ENCODE measurements around the gene MAPK1. TPM values are rescaled to one million over a fixed set of nuclear protein-coding genes. Genes with fewer than 3 reads are reported as not detected.

The MAPK1 gene
- total and polyA plus RNA-seq, 2 donors (not counting 3 experiments of a cell fraction or from before 2014, with no cell fraction given), result 50.9 to 163 TPM

GRCh38 chr22:21855676-21856075 lies 11.8 kb downstream of the MAPK1 start:
- CTCF ChIA-PET, result interaction anchor here (1.1 kb wide), 1 partner anchor 12 kb away, joined by 4 read pairs; the partner anchor contains the start of gene MAPK1

More at GRCh38 chr22:21855676-21856075, 11.8 kb downstream of the MAPK1 start:
- TF ChIP-seq FOS (IDR thresholded peaks at IDR 0.05; ENCODE audit: borderline replicate concordance, insufficient read depth, low read length) (no peak), EZH2 (IDR thresholded peaks at IDR 0.05; ENCODE audit: borderline replicate concordance, low read depth, low read length, severe bottlenecking) (no peak), CTCF (IDR thresholded peaks at IDR 0.05; ENCODE audit: extremely low read depth in 1 of 2, insufficient read depth in 1 of 2, low read depth in 1 of 2, low read length in 2 of 2) (no peak), GATA2 (IDR thresholded peaks at IDR 0.05; ENCODE audit: insufficient read depth, insufficient read length, low read depth, low read length) (no peak), MYC (IDR thresholded peaks at IDR 0.05; ENCODE audit: low read depth, low read length) (no peak), POLR2AphosphoS5 (IDR thresholded peaks at IDR 0.05; ENCODE audit: insufficient read depth, low read depth, low read length) (no peak), JUN (IDR thresholded peaks at IDR 0.05; ENCODE audit: borderline replicate concordance, insufficient read depth, insufficient read length, low read depth) (no peak), MAX (IDR thresholded peaks at IDR 0.05; ENCODE audit: insufficient read depth, insufficient read length) (no peak), POLR2A (IDR thresholded peaks at IDR 0.05; ENCODE audit: low read depth, low read length) (no peak)
- no peak overlapping the region for H2AFZ ChIP-seq (ENCODE audit: low read depth, low read length)
- H3K79me2 ChIP-seq (ENCODE audit: control insufficient read depth, insufficient read depth, low read length), result peaks cover 99% of the 10 kb centered on the region
- FAIRE-seq (no peak), DNase-seq (ENCODE audit: low read depth, low spot score) (no peak)
- H3K27me3 ChIP-seq (ENCODE audit: control insufficient read depth in 2 of 2, insufficient read depth in 2 of 2, low read length in 2 of 2), result no peaks in the 10 kb centered on the region
- no peaks in the 10 kb centered on the region for H3K36me3 ChIP-seq (ENCODE audit: control insufficient read depth in 2 of 2, extremely low read depth in 1 of 2, insufficient read depth in 2 of 2, low read length in 2 of 2)
- H3K4me3 ChIP-seq (replicated peaks in 1 of 3; ENCODE audit: insufficient read depth in 1 of 3, low read depth in 1 of 3, low read length in 3 of 3), result no peak overlapping the region
- dilution Hi-C loops (cut with MboI; ENCODE audit: extremely low pct_ligation_motif_present, low sequenced_read_pairs), result loop anchor here (10.0 kb wide), 1 partner anchor 79 kb away; no protein-coding TSS in a partner anchor
- no peak overlapping the region for H3K4me2 ChIP-seq (ENCODE audit: insufficient read depth, low read length)
- no TSS peak for BruUV-seq (replicated peaks)
- H3K9me3 ChIP-seq (replicated peaks; ENCODE audit: control insufficient read depth, insufficient read depth, low read length), result no peaks in the 10 kb centered on the region
- no peak overlapping the region for H3K9ac ChIP-seq (replicated peaks; ENCODE audit: extremely low read depth, insufficient read depth, low read length)
- peaks cover 26% of the 10 kb centered on the region for H4K20me1 ChIP-seq (replicated peaks; ENCODE audit: control insufficient read depth, extremely low read depth, insufficient read depth, low read length)
- no peaks in the 10 kb centered on the region for H3K4me1 ChIP-seq (ENCODE audit: control insufficient read depth, extremely low read depth, insufficient read depth, low read length)
- intact Hi-C loops (cut with micrococcal nuclease), result no loop called here
- H3K27ac ChIP-seq (ENCODE audit: insufficient read depth, low read depth, low read length), result no peak overlapping the region
- no peaks in the 10 kb centered on the region for H3K9me1 ChIP-seq (replicated peaks; ENCODE audit: control insufficient read depth, extremely low read depth, insufficient read depth, low read length)
- POLR2A ChIA-PET, result no interaction called here

Data from endothelial cell of umbilical vein (primary cell).